ENCODE measurements around the gene IMPG2.

DNA sequence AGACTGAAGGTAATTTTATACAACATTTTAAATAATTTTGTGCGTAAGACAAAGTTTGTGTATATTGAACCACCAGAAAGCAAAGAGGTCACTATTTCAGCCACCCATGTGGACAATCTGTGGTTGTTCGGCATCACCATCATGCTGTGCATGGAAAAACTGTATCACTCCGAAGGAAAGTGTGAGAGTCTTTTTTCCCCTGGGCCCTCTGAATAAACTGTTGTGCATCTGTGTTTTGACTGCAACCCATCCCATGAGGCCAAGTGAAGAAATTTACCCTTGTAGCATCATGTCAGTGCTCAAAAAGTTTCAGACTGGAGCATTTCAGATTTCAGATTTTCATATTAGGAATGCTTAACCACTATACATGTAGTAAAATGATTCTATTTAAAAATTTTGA, 85.3 kb downstream of the IMPG2 start:
- TF ChIP-seq RAD21 (IDR thresholded peaks at IDR 0.05), result no peak
- TF ChIP-seq, protein P1, sequence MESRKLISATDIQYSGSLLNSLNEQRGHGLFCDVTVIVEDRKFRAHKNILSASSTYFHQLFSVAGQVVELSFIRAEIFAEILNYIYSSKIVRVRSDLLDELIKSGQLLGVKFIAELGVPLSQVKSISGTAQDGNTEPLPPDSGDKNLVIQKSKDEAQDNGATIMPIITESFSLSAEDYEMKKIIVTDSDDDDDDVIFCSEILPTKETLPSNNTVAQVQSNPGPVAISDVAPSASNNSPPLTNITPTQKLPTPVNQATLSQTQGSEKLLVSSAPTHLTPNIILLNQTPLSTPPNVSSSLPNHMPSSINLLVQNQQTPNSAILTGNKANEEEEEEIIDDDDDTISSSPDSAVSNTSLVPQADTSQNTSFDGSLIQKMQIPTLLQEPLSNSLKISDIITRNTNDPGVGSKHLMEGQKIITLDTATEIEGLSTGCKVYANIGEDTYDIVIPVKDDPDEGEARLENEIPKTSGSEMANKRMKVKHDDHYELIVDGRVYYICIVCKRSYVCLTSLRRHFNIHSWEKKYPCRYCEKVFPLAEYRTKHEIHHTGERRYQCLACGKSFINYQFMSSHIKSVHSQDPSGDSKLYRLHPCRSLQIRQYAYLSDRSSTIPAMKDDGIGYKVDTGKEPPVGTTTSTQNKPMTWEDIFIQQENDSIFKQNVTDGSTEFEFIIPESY (IDR thresholded peaks at IDR 0.05), result no peak
- no peak for TF ChIP-seq FOXA1 (IDR thresholded peaks at IDR 0.05)
- TF ChIP-seq, protein P2, sequence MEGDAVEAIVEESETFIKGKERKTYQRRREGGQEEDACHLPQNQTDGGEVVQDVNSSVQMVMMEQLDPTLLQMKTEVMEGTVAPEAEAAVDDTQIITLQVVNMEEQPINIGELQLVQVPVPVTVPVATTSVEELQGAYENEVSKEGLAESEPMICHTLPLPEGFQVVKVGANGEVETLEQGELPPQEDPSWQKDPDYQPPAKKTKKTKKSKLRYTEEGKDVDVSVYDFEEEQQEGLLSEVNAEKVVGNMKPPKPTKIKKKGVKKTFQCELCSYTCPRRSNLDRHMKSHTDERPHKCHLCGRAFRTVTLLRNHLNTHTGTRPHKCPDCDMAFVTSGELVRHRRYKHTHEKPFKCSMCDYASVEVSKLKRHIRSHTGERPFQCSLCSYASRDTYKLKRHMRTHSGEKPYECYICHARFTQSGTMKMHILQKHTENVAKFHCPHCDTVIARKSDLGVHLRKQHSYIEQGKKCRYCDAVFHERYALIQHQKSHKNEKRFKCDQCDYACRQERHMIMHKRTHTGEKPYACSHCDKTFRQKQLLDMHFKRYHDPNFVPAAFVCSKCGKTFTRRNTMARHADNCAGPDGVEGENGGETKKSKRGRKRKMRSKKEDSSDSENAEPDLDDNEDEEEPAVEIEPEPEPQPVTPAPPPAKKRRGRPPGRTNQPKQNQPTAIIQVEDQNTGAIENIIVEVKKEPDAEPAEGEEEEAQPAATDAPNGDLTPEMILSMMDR (IDR thresholded peaks at IDR 0.05; ENCODE audit: low read depth, low read length, missing input control), result no peak
- TF ChIP-seq JUND (IDR thresholded peaks at IDR 0.05), result no peak
- no peak for TF ChIP-seq TAF1 (conservative IDR thresholded peaks at IDR 0.05)
- TF ChIP-seq, protein P3, sequence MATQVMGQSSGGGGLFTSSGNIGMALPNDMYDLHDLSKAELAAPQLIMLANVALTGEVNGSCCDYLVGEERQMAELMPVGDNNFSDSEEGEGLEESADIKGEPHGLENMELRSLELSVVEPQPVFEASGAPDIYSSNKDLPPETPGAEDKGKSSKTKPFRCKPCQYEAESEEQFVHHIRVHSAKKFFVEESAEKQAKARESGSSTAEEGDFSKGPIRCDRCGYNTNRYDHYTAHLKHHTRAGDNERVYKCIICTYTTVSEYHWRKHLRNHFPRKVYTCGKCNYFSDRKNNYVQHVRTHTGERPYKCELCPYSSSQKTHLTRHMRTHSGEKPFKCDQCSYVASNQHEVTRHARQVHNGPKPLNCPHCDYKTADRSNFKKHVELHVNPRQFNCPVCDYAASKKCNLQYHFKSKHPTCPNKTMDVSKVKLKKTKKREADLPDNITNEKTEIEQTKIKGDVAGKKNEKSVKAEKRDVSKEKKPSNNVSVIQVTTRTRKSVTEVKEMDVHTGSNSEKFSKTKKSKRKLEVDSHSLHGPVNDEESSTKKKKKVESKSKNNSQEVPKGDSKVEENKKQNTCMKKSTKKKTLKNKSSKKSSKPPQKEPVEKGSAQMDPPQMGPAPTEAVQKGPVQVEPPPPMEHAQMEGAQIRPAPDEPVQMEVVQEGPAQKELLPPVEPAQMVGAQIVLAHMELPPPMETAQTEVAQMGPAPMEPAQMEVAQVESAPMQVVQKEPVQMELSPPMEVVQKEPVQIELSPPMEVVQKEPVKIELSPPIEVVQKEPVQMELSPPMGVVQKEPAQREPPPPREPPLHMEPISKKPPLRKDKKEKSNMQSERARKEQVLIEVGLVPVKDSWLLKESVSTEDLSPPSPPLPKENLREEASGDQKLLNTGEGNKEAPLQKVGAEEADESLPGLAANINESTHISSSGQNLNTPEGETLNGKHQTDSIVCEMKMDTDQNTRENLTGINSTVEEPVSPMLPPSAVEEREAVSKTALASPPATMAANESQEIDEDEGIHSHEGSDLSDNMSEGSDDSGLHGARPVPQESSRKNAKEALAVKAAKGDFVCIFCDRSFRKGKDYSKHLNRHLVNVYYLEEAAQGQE (IDR thresholded peaks at IDR 0.05), result no peak
- TF ChIP-seq, protein P4, sequence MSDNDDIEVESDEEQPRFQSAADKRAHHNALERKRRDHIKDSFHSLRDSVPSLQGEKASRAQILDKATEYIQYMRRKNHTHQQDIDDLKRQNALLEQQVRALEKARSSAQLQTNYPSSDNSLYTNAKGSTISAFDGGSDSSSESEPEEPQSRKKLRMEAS (IDR thresholded peaks at IDR 0.05), result no peak
- TF ChIP-seq, protein P5, sequence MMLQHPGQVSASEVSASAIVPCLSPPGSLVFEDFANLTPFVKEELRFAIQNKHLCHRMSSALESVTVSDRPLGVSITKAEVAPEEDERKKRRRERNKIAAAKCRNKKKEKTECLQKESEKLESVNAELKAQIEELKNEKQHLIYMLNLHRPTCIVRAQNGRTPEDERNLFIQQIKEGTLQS (IDR thresholded peaks at IDR 0.05), result no peak

Data from liver (tissue), 3 donors.